GM19240 (cell line): ENCODE results near the gene AP5B1.
A peak's percentile ranks its signal among the peaks of the same experiment; 100 is the strongest.

ENCODE experiments used
- DNase-seq: peaks from one replicate; pipeline ENCODE4 v3.0.0; 2011; ENCODE audit warnings: low spot score; ENCODE audit not compliant: insufficient read length

The AP5B1 gene

DNA sequence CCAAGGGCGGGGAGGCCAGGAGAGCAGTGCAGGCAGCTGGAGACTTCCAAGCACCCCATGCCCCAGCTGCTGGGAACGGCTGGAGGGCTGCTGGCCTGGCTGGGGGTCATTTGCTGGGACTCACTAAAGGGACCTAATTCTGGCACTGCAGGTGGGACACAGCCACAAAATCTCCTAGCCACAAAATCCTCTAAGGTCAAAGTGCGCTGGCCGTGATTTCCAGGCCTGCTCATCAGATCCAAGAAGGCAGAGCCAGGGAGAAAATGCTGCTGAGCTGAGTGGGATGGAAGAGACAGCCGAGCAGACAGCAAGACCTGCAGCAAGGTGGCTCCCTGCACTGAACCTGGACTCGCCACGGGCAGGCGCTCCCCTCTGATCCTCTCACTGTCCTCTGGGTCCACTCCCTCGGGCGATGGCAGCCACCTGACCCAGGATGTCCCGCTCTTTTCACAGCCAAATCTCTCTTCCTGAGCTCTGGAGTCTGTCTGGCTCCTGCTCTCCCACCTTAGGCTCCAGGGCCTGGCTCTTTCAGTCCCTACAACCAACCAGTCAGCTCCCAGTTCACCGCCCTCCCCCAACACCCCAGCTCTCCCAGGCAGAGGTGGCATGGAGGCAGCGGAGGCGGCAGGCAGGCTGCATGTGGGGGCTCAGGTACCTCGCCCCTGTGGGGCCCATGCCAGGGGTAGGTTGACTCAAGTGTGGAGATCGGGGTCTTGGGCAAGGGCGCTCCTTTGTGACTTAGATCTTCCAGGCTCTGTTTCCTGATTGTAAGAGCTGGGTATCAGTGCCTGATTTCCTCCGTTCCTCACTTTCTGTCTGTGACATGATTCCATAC lies 20.6 kb upstream of the AP5B1 start:
- DNase-seq: no peak

DNA sequence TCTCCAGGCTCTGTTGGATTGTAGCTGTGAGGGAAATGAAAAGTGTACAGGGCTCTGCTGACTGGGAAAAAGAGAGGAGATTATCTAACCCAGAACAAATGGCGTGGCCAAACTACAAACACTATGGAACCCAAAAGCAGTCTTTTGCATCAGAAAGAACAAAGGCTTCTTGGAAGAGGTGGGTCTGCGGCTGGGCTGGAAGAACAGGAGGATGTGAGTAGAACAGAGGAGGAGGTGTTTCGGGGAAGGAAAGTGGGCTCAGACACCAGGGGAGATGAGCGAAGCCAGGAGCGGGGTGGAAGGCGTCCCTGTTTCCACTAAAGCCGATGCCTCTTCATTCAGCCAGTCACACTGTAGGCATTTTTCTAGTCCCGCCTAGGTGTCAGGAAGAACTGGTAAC lies 18.1 kb upstream of the AP5B1 start:
- DNase-seq: no peak

DNA sequence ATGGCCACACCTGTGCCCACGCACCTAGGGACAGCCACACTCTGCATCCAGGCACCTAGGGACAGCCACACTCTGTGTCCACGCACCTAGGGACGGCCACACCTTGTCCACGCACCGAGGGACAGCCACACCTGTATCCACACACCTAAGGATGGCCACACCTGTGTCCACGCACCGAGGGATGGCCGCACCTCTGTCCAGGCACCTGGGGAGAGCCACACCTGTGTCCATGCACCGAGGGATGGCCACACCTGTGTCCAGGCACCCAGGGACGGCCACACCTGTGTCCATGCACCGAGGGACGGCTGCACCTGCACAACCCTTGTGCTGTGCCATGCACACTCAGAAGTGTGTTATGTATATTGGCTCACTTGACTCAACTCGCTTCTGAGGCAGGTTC lies 16.9 kb upstream of the AP5B1 start:
- no peak for DNase-seq

DNA sequence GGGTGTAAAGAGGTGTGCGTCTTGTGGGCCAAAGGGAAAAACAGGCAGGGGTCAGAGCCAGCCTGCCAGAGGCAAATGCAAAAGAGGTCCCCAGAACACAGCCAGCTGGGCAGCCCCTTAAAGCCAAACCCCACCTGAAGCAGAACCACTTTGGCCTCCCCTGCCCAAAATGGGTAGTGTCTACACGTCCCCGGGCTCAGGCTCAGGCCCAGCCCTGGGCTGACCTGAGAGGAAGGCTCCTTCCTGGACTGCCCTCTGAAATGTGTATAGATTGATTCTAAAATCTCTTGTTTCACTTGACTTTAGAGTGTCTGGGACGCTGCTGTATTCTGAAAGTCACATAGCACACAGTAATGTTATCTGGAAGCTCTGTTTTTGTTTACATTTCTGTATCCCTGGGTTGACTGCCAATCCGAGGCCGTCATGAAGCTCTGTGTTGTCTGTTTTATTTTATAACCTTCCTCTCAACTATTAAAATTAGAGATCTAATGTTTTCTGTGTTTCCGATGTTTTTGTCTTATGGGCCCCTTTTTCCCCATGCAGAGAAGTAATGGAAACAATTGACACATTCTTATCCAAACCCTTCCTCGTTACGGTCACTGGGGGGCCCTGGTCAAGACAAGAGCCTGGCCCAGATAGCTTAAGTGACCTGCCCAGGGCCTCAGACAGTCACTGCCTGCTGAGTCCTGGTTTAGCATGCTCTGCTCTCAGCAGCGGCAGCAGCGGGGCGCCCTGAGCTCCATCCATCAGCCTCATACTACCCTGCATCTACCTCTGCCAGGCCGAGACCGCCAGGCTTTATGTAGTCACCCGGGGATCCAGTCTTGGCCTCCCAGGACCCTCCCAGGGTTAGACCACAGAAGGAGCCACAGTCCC lies 16.2 kb upstream of the AP5B1 start:
- DNase-seq: no peak

DNA sequence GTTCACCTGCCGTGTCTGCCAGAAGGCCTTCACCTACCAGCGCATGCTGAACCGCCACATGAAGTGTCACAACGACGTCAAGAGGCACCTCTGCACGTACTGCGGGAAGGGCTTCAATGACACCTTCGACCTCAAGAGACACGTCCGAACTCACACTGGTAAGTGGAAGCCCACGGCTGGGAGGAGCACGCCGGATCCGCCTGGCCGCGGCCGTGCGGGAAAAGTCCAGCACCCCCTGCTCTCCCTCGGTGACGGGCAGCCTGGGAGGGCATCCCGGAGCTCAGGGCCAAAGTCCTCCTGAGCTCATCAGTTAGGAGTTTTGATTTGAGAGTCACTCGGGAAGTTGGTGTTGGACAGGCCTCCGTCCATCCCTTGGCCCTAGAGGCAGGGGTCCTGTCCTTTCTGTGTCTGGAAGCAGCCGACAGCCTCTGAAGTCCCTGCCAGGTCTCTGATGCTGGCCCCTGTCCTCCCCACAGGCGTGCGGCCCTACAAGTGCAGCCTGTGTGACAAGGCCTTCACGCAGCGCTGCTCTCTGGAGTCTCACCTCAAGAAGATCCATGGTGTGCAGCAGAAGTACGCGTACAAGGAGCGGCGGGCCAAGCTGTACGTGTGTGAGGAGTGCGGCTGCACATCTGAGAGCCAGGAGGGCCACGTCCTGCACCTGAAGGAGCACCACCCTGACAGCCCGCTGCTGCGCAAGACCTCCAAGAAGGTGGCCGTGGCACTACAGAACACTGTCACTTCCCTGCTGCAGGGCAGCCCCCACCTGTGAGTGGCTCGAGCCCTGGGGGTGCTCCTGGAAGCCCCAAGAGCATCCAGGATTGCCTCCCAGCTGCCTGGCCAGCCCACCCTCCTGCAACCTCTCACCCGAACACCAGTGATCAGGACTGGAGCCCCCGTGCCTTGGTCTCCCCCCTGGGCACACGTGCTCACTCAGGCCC lies 14.1 kb upstream of the AP5B1 start:
- no peak for DNase-seq

DNA sequence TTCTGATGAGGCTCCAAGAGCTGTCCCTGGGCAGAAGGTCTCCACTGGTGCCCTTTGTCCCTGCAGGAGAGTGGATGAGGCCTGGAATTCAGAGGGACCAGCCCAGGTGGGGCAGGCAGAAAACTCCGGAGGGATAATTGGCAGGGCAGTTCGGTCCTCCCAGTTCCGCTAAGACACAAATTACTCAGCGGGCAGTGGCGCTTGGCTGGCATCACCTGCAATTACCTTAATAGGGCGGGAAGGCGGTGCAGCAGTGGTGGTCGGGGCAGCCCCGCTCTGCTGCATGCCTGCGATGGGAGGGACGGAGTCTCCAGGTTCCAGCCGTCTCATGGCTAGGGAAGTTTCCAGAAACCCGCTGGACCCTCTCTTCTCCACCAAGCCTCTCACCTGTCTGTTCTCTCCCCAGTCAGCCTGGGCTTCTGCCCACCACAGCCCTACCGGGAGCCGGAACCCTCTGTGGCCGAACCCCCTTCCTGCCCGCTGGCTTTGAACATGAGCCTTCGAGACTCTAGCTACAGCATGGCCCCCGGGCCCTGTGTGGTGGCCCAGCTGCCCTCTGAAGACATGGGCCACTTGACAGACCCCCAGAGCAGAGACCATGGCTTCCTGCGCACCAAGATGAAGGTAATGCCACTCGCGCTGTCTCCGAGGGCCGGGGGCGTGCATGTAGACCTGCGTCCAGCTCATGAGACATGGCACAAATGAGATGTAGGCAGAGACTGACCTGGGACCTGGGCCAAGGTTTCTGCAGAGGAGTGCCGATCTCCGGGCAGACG lies 13.0 kb upstream of the AP5B1 start:
- DNase-seq: no peak

DNA sequence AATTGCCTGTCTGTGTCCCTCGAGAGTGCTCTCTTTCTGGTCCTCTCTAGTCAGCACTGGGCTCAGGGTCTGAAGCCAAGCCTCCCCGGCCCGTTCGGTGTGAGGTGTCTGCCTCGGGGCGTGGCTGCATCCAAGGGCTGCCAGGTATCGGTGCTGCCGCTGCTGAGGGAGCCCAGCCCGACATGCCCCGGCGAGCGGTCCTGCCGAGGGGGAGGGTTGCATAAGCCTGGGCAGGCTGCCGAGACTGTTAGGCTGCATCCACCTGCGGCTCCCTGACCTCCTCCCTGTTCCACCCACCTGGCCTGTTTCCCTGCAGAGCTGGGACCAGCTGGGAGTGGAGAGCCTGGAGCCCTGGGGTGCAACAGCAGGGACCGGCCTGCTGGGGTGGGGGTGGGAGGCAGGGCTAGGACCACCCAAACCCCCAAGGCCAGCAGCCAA lies 12.4 kb upstream of the AP5B1 start:
- DNase-seq: no peak

DNA sequence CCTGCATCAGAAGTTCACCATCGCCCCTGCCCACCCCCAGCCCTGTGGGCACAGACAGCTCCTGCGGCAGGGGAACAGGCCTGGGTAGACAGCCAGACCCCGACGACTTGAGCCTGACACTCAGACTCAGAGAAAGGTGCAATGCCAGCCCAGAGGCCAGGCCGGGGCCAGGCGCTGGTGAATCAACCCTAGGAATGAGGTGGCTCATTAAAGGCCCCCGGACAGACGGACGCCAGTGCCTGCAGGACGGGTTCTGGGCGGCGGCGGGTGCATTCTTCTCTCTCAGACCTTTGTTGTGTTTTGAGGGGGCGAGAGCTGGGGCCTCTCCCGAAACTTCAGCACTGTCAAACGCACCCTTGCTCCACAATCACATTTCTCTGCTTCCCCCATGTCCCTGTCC lies 11.7 kb upstream of the AP5B1 start:
- no peak for DNase-seq

DNA sequence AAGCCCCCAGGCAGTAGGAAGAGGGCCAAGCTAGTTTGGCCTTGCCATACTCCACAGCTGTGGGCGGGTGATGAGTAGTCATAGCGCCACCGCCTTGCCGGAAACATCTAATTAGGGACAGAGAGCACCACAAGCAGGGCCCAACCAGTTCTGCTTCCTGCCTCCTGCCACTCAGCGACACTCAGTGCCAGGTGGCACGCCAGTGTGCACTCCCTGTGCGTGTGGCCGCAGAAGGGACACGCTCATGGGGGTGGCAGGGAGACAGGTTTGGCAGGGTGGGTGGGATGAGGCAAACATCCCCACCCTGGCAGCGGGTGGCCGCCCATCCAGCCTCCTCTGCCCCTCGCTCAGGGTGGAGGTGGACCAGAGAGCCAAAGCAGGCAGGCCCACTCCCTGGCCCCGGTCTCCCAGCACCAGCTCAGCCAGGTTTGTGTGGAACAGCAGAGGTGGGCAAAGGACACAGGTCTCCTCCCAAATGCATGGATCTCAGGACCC lies 11.0 kb upstream of the AP5B1 start:
- DNase-seq: peak; percentile 90

DNA sequence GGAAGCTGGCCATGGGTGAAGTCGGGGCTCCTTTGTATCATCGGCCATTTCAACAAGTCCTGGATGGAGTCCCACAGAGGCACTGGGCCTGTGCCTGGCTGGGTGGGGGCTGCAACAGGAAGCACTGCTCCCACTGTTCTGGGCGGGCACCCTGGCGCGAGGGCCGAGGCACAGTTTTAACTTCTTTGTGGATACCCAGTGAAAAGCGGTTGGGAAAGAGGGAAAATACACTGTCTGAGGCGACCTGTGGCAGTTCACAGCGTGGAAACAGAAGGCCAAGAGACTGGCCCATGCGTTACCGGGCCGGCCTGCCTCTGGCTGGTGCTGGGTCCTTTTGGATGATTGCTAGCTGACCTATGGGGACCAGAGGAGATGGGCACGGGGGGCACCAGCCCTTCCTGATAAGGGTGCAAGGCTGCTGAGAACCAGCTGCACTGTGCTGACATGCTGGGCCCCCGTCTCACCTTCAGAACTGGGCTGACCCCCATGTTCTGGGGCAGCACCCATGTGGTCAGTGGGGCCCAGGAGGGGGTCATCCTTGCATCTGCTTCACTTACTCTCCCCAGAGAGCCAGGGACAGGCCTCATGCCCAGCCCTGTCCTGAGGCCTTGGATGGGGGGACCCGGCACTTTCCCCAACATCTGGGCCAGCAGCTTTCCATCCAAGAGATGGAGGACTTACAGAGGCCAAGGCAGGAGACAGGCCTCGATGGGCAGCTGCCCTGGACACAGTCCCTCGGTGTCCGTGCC lies 10.3 kb upstream of the AP5B1 start:
- DNase-seq: no peak

DNA sequence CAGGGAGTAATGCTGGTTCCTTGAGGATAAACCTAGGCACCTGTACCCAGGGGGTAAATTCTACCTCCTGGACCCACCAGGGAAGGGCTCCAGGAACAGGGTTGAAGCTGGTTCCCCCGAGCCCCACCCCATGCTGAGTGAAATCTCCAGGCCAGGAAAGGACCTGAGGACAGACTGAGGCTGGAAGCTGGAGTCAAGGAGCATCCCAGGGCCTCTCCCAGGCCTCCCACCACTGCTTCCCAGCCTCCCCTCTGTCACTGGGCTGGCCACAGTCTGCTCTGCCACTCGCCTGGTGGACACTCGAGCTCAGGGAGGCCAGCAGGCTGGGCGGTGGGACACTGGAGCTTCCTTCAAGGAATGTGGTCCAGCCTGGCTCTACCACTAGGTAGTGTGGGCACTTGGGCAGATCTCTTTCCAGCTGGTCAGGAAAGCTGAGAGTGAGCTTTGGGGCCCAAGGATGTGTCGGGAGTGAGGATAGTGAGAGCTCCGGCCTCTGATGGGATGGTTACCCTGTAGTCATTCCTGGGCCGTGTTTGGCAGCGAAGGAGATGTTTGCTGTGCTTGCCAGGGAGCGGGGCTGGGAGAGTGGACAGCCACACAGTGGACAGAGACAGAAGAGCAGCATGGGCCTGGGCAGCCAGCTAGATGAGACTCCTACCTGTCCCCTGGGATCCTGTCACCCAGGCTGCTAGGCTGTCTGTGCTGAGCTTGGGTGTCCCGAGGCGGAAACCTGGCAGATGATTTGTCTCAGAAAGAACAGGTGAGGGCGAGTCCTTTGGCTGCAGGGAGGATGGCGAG lies 9.5 kb upstream of the AP5B1 start:
- no peak for DNase-seq

DNA sequence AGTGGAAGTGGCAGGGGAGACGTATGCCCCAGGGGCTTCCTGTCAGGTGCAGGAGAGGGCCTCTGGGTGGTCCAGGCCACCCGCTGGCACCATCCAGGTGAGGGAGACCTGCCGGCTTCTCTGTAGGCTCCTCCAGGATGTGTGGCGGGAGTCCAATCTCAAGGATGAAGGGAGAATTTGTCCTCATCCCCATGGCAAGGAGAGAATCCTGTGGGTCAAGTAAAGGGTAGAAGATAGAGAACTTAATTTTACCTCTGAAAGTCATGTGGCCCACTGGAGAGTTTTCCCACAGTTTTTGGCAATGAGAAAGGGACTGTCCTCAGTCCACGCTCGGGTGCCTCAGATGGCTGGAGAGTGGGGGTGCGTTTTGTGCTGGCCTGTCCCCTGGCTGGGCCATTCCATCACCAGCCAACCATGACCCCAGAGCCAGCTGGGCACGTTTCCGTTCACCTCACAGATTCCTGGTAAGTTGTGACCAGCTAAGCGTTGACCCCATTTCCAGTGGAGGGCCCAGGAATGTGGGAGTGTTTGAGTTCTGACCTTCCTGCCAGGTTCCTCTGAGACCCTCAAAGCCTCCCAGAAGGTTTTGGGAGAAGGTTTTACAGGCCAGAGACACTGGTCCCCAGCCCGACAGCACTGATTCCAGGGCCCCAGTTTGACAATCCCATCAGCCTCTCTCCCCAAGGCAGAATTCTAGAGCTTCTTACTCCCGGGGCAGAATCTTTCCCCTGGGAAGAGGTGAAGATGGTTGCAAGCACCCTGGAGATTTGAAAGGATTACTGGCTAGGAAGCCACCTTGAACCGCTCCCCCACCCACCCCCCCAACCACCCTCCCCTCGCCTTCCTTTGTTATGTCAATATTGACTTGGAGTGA lies 8.7 kb upstream of the AP5B1 start:
- no peak for DNase-seq

DNA sequence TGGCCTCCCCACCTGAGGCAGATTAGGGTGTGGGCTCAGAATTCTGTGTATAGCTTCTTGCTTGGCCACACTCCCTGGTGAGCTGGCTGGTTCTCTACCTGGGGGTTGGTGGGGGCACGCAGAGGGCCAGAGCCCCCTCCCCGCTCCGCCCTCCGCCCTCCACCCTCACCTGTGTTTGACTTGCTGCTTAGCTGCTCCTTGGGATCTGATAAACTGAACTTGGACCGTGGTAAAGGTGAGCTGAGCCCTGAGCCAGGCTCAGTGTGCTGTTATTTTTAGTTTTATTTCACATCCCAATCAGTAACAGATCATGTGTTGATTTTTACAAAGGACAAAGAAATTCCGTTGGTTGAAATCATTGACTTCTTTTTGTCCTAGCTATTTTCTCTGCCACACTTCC lies 8.0 kb upstream of the AP5B1 start:
- no peak for DNase-seq

DNA sequence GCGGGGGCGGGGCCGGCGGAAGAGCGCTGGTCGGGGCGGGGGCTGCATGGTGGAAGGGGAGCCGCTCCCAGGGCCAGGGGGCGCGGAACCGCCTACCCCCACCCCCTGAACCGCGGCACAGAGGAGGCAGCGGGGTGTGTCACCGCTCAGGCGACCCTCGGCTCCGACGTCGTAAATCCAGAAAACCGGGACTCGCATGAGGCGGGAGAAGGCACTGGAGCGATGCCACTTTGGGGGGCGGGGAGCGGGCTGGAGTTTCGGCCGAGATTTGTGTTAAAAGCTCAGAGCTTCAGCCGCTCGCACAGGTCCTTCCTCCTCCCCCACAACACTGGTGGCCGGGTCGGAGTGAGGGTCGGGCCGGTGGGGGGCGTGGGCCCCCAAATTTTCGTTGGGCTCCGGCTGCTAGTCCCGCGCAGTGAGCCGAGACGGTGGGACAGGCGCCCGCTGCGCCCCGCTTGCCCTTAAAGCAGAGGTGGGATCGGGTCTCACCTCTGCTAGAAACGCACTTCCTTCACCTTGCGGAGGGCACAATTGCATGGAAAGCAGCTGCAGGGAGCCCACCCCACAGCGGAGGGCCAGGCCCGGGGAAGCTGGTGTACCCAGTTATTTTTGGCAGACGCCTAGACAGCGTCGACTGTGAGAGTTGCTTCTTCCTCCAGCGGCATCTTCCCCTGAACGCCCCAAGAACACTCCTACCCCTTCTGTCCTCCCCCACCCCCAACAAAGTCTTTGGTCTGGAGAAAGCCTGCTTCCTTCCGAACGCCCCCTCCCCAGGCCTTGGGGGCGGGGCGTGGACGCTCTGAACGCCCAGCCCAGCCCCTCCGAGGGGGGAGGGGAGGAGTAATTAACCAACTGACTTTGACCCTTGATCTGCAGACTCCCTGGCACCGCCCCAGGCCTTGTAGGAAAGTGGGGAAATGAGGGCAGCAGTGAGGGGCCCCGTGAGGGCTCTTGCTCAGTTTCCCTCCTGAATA lies 7.2 kb upstream of the AP5B1 start:
- DNase-seq: no peak

DNA sequence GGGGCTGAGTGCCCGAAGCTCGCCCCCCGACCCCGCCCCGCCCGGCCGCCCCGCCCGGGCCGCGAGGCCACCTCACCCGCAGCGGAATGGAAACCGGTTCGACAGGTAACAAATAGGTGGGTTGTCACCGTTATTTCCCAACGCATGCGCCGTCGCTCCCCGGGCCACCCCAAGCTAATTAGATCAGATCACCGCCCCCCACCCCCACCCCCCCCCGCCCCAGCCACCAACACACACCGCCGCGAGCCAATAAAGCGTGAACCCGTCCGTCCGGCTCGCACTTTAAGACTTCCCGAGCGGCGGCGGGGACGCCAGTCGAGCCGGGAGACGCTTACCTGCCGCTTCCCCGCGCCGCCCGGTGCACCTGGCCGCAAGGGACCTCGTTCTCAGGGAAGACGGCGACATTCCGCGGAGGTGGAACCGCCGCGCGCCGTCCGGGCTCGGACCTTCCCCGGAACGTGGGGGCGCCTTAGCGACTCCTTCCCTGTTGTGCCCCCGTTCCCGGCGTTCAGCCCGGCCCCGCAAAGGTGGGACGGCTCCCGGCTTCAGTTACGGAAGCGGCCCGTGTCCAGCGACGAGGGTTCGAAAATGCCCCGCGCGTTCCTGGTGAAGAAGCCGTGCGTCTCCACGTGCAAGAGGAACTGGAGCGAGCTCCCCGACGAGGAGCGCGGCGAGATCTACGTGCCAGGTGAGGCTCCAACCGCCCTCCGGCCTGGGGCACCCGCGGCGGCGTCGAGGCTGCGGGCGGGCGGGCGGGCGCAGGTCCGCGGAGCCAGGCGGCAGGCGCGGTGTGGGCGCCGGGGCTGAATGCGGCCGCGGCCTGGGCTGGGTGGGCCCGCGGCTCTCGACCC lies 6.2 kb upstream of the AP5B1 start, which contains the start of gene OVOL1:
OVOL1 (plus strand) TSS at position 278 of the 851 bp plus-strand sequence; CDS start at position 589, 311 bp downstream.
- no peak for DNase-seq
